HG03095 (cell line): ENCODE measurements around the gene GDI1.

Experiments
- ATAC-seq: cut with Tn5 transposase; IDR thresholded peaks from one replicate; pipeline ENCODE4 v1.9.1; 2021; ENCODE audit warnings: moderate library complexity; ENCODE audit not compliant: unreplicated experiment

GDI1 gene

DNA sequence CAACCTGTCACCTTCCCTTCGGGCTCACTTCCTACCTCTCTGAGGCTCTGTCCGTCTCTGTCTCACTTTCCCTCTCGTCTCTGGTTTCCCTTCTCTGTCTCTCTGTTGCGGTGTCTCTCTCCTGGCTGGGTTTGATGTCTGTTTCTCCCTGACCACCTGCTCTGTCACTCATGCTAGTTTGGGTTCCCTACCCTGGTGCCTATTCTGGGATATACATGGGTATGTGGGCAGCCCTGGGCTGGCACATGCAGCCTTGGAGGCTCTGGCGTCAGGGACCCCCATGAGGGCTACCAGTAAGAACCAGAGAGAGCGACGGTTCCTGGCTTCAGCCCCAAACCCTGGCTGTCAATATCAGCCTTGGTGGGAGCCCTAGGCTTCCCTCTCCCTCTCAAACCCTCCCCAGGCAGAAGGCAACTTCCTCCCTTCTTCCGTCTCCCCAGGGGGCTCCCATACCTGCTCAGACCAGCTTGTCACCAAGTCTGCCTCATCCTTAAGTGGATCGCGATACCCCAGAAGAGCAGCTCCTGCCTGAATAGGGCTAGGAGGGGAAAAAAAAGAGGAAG lies 28.2 kb upstream of the GDI1 start:
- peak; percentile 4 for ATAC-seq

DNA sequence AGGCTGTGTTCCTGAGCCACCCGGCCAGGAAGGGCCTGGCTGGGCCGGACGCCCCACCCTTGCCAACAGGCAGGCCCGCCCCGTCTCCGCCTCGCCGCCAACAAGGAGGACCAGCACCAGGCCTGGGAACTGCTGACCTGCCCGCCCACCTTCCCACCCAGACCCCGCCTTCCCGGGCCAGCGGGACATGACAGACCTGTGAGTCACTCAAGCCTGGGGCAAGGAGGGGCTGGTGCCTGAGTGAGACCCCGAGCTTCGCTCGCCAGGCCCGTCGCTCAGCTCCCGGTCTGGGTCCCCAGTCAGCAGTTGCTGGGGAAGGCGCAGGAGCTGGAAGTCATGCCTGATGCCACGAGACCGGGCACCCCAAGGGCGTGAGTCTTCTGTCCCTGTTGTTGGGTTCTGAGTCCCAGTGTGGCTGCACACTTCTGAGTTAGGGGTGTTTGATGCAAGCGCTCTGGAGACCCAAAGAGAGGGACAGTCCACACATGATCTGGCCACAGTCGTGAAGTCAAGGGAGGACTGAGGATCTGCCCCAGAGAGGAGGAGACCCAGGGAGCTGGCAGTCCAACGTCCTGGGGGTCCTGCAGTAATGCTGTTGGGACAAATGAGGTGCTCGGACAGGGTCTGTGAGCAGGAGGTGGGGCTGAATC lies 27.6 kb upstream of the GDI1 start, which contains the start of gene DNASE1L1:
Gene DNASE1L1, minus strand, starts transcription at position 33 of the 650 bp plus-strand sequence. CDS start 3,686 bp downstream, outside the sequence.
- peak; percentile 48 for ATAC-seq

DNA sequence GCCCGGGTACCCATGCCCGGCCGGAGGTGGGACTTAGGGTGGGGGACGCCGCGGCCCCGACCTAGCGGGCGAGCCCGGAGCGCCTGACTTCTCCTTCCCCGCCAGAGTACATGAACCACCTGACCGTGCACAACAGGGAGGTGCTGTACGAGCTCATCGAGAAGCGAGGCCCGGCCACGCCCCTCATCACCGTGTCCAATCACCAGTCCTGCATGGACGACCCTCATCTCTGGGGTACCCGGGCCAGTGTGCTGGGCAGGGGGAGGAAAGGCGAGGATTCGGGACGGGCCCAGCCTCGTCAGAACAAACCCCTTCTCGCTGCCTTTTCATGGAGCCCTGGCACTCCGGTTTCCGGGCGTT lies 25.0 kb upstream of the GDI1 start:
- ATAC-seq: peak; percentile 55

DNA sequence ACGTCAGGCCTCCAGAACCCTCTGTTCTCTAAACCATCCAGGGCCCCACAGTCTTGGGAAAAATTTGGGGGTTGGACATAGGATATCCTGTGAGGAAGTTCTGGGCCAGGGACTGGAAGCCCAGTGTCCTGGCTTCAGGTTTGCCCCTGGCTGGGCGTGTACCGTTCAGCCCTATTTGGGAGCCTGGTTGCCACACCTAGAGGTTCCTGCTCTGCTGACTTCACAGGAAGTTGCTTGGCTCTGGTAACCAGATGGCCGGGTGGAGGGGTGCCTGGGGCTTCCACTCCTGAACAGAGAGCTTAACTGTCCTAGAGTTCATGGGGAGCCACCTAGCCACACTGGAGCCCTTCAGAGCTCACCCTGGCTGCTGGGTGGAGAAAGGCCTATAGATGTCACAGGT lies 24.5 kb upstream of the GDI1 start:
- no peak for ATAC-seq

DNA sequence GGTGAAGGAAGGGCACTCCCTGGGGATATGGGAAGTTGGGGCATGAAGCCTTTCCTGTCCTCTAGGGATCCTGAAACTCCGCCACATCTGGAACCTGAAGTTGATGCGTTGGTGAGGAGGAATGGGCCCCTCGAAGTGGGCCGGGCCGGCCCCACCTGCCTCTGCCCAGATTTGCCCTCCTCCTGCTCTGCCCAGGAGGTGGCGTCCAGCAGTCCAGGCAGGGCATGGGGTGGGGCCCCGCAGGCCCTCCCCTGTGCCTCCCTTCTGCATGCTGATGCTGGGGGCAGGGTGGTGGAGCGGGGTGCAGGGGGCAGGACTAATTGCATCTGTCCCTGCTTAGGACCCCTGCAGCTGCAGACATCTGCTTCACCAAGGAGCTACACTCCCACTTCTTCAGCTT lies 23.8 kb upstream of the GDI1 start:
- ATAC-seq: no peak

DNA sequence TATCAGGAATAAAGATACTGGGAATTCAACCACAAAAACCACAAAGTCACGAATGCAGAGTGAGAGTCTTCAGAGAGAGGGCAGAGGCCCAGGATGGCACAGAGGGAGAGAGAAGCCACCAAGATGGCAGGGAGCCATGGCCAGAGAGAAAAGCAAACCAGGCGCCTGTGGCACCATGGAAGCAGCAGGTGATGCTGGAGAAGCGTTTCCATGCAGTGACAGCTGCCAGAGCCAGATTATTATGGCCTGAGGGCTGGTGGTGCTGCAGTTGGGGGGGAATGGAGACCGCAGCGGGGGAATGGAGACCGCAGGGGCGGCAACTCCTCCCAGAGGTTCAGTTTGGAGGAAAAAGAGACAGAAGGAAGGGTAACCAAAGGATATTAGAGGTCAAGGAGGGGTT lies 19.8 kb upstream of the GDI1 start:
- no peak for ATAC-seq

DNA sequence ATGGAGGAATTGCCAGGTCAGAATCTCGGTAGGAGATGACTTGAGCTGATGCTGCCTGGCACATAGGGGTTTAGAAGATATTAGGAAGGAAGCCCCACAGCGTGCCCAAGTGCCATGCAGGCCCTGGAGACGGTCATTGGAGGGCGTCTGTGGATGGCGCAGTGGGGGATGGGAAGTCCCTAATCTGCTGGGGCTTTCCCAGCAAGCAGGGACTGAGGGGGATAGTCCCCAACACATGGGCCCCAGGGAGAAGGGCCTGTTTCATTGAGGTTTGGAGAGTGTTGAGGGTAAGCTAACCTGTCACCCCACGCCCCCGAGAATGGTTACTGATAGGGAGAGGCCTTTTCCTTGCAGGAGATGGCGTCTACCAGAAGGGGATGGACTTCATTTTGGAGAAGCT lies 17.8 kb upstream of the GDI1 start:
- no peak for ATAC-seq

DNA sequence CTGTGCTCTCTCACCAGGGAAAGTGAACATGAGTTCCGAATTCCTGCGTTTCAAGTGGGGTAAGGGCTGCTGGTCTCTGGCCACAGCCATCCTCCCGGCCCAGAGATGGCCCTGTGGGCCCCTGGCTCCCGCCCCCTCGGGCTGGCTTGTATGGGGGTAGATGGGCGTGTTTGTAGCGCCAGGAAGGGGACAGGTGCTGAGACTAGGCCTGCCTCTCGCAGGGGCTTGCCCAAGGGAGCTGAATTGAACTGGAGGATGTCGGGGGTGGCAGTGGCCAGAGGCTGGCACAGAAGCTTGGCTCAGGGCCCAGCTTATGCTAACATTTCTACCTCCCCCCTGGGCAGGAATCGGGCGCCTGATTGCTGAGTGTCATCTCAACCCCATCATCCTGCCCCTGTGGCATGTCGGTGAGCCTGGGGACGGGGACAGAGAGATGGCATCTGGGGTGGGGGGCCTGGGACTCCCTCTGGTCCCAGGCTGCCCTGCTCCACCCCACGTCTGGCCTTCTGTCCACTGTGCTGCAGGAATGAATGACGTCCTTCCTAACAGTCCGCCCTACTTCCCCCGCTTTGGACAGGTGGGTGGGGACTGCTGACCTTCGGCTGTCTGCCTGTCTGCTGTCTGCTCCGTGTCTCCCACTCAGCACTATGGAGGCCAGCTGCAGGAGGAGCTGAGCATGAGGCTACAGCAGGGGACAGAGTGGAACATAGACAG lies 17.1 kb upstream of the GDI1 start:
- ATAC-seq: no peak

DNA sequence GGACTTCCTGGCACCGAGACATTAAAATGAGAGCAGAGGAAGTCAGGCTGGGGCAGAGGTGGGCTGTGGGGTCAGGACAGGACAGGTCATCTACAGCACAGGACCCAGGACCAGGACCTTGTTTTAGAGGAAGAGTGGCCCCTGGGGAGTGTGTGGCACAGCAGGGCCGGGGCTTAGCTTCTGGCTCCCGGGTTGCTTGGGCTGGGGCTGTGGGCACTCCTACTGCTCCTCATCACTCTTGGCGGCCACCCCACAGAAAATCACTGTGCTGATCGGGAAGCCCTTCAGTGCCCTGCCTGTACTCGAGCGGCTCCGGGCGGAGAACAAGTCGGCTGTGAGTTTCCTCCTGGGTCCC lies 16.6 kb upstream of the GDI1 start:
- ATAC-seq: no peak

DNA sequence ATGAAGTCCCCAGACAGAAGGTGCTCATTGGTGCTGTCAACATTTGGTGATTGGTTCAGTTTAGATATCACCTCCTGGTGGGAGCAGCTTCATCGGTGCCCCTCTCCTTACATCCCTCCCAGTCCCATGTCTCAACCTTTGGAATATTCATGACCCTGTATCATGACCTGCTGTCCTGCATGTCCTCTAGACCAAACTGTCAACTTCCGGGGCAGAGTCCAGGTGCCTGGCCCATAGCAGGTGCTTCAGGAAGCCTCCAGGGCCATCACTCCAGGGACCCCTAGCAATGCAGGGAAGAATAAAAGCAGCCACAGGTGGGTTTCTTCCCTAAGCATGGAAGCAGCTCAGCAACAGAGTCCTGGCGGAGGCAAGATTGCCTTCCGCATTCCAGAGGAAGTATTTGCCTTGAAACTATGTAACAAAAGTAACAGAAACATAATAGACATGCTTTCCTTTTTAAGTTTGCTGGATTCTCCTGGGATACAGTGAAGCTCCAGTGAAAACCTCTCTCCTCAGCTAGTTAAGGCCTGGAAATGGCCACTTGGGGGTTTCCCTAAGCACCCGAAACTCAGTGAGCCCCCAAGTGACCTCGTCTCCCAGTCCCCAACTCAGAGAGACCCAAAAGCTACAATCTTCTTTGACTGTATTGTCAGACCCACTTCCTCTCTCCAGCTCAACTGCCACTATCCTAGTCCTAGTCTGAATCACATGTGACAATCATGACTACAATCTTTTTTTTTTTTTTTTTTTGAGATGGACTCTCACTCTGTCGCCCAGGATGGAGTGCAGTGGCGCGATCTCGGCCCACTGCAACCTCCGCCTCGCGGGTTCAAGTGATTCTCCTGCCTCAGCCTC lies 9.8 kb upstream of the GDI1 start:
- no peak for ATAC-seq

DNA sequence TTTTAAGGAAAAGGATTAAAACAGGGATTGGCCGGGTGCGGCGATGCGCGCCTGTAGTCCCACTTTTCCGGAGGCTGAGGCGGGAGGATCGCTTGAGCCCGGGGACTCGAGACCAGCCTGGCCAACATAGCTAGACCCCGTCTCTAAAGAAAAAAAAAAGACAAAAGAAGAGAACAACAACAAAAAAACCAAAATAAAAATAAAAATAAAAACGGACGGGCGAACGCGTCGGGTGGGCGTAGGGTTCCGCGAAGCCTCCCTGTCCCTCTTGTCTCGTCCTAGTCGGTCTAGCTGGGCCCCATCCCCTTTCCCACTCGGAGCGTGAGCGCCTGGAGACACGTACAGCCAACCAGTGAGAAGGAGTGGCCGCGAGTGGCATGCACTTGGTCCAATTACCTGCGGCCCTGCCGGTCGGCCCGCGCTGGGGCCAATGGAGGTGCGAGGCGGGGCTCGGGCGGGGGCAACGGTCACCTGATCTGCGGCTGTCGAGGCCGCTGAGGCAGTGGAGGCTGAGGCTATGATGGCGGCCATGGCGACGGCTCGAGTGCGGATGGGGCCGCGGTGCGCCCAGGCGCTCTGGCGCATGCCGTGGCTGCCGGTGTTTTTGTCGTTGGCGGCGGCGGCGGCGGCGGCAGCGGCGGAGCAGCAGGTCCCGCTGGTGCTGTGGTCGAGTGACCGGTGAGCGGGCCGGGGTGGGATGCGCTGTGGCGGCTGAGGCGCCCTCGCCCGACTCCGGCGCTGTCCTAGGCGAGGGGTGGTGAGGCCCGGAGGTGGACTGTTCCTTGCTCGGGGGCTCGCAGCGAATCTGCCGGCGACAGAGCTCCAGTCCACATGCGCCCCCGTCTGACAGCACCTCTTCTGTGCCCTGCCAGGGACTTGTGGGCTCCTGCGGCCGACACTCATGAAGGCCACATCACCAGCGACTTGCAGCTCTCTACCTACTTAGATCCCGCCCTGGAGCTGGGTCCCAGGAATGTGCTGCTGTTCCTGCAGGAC lies 8.5 kb upstream of the GDI1 start, which contains the start of gene ATP6AP1:
Gene ATP6AP1, plus strand, starts transcription at position 502 of the 996 bp plus-strand sequence. Its CDS starts 16 bp downstream, at position 518.
- ATAC-seq: peak; percentile 92

DNA sequence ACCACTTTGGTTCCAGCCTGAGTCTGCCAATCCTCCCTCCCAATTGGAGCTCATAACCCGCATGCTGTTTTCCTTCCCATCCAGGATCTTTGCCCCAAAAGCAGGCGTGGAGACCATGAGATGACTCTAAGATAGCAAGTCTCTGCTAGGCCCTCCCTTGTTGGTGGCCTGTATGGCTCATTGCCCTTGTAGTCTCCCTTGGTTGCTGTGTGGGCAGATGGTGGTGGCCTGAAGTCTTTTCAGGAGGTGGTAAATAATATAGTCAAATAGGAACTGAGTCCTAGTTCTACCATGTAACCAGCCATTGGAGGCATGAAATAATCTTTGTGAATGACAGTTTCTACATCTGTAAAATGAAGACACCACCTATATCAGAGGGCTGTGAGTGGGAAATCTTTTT lies 7.2 kb upstream of the GDI1 start:
- ATAC-seq: no peak

DNA sequence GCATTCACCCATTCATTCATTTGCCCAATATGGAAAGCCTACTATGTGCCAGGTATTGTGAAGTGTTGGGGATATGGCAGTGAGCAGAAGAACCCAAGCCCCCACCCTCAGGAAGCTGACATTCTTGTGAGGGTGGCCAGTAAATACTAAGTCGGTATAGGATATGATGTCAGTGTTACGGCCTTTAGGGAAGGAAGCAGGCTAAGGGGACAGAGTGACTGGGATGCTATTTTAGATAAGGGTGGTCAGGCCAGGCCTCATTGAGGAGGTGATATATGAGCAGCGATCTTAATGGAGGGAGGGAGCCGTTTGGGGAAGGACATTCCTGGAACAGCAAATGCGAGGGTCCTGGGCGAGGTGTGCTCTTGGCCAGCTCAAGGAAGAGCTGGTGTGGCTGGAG lies 6.5 kb upstream of the GDI1 start:
- ATAC-seq: no peak

DNA sequence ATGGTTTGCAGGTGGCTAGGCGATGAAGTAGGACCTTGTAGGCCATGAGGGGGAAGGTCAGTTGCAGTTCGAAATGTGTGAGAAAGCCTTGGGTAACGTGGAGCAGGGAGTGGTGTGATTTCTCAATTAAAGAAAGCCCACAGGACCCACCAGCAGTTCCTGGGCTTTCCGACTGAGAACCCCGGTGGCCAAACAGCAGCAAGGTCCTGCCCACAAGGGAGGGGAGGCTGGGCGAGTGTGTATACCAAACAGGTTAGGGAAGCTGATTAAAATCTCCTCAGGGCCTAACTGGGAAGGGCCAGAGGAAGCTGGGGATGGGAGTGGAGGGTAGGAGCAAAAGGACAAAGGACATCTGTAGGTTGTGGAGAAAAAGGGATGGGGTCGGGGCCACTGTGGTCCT lies 6.0 kb upstream of the GDI1 start:
- no peak for ATAC-seq

DNA sequence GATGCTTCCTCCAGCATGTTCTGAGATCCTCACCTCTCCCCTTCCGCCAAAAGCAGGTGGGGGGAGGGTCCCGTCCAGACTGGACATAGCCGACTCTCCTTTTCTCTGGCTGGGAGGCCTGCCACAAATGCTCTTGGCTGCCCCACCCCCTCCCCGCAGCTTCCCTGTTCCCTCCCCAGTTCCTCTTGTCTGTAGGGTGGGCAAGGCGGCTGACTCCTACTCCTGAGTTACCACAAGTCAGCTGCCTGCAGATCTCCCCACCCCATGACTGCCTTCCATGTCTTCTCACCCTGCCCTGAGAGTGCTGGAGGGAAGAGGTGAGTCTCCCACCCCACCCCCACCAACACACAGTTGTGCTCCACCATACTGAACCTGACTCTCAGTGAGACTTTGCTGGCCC lies 5.6 kb upstream of the GDI1 start:
- ATAC-seq: no peak

DNA sequence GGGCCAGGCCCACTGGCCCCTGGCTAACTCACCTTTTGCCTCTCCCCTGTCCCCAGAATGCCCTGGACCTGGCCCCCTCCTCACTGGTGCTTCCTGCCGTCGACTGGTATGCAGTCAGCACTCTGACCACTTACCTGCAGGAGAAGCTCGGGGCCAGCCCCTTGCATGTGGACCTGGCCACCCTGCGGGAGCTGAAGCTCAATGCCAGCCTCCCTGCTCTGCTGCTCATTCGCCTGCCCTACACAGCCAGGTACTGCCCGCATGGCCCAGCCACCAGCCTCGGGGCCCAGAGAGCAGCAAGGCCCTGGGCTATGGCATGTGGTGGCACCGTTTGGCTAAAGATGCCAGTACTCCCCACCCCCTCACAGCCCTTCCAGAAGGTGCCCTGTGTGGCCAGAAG lies 4.7 kb upstream of the GDI1 start:
- ATAC-seq: no peak

DNA sequence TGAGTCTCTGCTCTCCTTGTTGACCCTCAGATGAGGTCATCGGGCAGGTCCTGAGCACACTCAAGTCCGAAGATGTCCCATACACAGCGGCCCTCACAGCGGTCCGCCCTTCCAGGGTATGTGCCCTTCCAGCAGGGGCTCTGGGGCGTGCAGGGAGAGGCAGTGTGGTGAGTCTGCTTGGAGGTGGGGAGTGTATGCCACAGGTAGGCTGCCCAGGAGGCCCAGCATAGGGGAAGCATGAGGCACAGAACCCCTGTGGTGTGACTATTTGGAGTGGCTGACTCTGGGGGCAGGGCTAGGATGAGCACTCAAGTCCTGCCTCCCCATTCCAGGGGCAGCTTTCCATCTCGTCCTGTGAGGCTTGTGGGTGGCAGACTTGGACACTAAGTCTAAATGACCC lies 3.3 kb upstream of the GDI1 start:
- ATAC-seq: no peak

DNA sequence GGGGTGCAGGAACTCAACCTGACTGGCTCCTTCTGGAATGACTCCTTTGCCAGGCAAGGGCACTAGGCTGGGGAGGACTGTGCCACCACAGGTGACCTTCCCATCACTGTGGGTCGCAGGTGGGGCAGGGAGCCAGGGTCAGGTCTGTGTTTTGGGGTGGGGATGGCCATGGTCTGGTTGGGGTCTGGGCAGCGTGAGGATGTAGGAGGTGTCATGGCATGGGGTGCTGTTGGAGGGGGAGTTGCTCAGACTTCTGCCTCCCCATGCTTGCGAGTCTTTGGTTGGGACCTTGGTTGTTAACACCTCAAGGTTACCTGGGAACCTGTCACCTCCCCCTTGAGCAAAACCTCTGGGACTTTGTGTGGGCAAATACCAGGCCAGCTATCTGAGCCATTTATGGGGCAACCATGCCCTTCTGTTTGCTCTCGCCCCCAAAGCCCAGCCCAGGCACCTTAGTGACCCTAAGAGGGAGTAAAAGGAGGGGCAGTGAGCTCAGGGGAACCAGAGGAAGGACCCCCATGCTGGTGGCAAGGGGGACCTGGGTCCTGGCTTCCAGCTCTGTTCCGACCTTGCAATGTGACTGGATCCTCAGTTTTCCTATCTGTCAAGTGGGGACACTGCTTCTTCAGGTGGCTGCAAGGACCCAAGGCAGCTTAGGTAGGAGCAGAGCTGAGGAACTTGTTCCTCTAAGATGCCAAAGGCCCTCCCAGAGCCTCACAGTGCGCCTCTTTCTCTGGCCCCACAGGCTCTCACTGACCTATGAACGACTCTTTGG lies 2.4 kb upstream of the GDI1 start:
- no peak for ATAC-seq

DNA sequence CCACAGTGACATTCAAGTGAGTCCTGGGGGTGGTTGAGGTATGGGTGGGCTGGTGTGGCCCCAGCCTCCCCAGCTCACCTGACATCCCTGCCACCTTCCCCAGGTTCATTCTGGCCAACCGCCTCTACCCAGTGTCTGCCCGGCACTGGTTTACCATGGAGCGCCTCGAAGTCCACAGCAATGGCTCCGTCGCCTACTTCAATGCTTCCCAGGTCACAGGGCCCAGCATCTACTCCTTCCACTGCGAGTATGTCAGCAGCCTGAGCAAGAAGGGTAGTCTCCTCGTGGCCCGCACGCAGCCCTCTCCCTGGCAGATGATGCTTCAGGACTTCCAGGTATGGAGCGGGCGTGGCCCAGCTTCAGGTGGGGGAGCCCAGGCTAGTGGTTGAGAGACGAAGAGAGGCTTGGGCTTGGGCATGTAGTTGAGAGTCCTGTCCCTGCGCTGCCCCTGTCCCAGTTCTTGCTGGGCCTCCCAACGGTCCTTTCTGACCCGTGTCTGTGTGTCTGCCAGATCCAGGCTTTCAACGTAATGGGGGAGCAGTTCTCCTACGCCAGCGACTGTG lies 1.7 kb upstream of the GDI1 start:
- ATAC-seq: no peak
